Stimulated activated CD4-positive, alpha-beta T cell treated with anti-CD3 and anti-CD28 coated beads, Interleukin-15, amount 100 ng/mL, for 48 hours (primary cell): ENCODE measurements around the gene OR2A1.
"Not testable (repeated sequence)": the region's sequence is repeated elsewhere in the genome, so short reads cannot be mapped to it uniquely, and the experiment has no call there.

Experiments
- DNase-seq, 2 donors: peaks; one replicate each; pipeline ENCODE4 v3.0.0-alpha.2; 2020; ENCODE audit warnings: low read depth in 2 of 2

OR2A1 gene

GRCh38 chr7:144323359-144323758, 11.1 kb downstream of the OR2A1 start:
- not testable (repeated sequence) for DNase-seq

GRCh38 chr7:144325868-144326267, 13.6 kb downstream of the OR2A1 start:
- DNase-seq, result not testable (repeated sequence)

DNA sequence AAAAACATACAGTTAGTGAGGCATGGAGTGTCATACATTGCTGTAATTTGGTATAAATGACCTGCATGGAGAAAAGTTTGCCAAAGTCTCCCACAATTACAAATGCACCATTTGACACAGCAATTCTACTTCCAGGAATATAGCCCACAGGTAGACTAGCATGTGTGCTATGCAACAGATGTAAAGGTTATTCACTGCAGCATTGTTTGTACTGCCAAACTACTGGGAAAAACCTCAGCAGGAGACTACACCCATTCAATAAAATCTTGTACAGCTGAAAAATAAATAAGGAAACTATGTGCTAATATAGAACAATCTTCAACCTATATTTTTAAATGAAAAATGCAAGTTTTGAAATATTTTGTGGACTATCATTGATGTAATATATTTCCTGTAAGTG, 17.8 kb downstream of the OR2A1 start:
- not testable (repeated sequence) for DNase-seq

DNA sequence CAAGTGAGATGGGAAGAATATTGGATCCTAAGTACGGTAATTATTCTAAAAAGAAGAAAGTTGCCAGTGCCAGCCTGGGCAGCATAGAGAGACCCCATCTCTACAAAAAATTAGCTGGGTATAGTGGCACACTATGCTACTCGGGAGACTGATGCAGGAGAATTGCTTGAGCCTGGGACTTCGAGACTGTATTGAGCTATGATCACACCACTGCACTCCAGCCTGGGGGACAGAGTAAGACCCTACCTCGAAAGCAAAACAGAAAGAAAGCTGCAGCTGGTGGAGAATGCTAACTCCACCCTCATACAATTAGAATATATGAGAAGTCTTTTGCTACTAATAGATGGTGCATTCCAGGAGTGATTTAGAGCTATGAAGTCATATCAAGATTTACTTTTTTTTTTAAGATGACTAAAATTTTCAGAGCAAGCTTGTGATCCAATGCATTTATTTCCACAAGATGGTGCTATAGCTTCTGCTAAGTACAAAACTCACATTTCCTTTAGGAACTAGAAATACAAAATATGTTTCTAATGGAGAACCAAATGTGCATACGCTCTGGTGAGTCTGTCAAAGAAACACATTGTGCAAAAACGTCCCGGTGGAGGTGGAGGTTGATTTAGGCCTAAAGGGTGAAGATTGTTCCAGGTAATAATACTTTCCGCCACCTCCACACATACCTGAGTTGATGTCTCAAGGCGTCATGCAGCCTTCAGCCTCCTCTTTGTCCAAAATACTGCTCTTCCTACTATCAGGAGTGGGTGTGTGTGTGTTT, 19.2 kb downstream of the OR2A1 start:
- DNase-seq, result not testable (repeated sequence)

DNA sequence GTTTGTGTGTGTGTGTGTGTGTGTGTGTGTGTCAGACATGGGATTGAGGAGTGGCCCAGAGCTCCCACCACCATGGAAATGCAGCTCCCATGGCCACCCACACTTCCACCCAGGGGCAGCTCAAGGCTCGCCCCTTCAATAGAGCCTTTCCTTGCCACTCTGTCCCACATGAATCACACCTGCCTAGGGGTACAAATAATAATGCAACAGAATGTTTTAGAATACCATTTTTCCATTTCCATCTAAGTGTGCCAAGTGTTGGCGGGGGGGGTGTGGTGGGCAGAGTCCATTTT, 19.7 kb downstream of the OR2A1 start:
- DNase-seq, result not testable (repeated sequence)

DNA sequence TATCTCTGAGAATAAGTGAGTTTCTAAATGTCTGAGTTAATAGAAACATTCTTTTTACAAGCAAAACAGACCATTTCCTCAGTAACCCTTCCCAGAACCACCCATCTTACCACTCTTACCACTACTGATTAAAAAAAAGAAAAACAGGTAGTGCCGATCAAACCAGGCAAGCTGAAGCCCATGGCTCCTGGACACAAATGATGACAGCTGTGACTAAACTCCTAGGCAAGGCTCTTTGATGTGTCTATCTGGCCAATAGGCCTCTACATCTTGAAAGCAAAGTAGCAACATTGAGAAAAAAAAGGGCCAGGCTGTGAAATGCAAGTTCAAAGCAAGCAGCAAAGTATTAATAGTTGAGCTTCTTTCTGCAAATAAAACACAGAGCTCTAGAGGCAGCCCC, 36.4 kb downstream of the OR2A1 start:
- DNase-seq, result not testable (repeated sequence)

GRCh38 chr7:144351667-144352066, 39.4 kb downstream of the OR2A1 start:
- DNase-seq, result not testable (repeated sequence)

GRCh38 chr7:144355176-144355822, 43.1 kb downstream of the OR2A1 start, which contains the start of gene ARHGEF5:
Gene ARHGEF5, plus strand, starts transcription at chr7:144355402. Its CDS starts 7,268 bp downstream, at chr7:144362670.
- not testable (repeated sequence) for DNase-seq

DNA sequence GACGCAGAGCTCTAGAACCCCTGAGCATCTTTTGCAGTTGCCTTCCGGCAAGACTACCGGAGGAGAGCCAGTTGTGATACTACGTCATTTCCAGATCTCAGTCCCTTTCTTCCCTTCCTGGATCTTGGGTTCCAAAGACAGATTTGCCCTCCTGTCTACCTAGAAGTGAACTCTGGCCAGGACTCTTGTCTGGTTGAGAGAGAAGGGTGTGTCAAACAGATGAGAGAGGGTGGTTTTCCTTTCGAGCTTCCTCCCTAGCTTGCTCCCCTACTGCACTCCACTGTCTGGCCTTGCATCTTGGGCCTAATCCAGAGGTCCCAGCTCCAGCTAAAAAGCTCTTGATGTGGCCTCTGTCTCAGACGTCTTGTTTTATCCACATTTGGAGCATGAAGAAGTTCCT, 44.0 kb downstream of the OR2A1 start:
- DNase-seq, result not testable (repeated sequence)

DNA sequence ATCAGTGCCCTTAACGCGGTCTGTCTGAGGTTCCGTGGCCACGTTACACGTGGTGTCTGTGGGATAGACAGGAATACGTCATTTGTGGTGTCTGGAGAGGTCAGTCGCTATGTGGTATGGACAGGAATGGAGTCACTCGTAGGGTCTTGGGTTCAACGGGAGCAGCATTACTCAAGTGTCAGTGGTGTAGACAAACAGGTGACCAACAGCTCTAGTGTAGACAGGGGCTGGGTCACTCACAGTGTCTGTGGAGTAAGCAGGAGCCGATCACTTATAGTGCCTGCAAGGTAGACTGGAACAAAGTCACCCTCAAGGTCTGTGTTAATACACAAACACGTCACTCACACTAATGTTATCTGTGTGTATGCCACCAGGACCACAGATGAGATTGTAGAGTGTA, 44.6 kb downstream of the OR2A1 start:
- DNase-seq, result not testable (repeated sequence)

- DNase-seq, result not testable (repeated sequence)
These were observed 49.8 kb downstream of the OR2A1 start for GRCh38 chr7:144362061-144362460.

DNA sequence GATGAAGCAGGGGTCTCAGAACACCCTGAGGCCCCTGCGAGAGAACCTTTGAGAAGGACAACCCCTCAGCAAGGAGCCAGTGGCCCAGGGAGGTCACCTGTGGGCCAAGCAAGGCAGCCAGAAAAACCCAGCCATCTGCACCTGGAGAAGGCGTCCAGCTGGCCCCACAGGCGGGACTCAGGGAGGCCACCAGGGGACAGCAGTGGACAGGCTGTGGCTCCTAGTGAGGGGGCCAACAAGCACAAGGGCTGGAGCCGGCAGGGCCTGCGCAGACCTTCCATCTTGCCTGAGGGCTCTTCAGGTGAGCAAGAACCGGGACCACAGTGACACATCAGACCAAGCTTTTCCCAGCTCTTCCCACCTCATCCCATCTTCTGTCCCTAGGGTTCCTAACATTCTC, 53.3 kb downstream of the OR2A1 start:
- DNase-seq, result not testable (repeated sequence)

- DNase-seq, result not testable (repeated sequence)
These were observed 55.0 kb downstream of the OR2A1 start for GRCh38 chr7:144367250-144367649.

GRCh38 chr7:144369221-144369620, 57.0 kb downstream of the OR2A1 start:
- DNase-seq, result not testable (repeated sequence)
